ENCODE data around the gene SCRT2. TPM values are rescaled to one million over a fixed set of nuclear protein-coding genes. Genes with fewer than 3 reads are reported as not detected.

SCRT2 gene
- total and polyA plus RNA-seq, 2 of the 8 experiments (the other 6 are each of a cell fraction or from before 2014, with no cell fraction given), result 0.12 to 0.34 TPM

DNA sequence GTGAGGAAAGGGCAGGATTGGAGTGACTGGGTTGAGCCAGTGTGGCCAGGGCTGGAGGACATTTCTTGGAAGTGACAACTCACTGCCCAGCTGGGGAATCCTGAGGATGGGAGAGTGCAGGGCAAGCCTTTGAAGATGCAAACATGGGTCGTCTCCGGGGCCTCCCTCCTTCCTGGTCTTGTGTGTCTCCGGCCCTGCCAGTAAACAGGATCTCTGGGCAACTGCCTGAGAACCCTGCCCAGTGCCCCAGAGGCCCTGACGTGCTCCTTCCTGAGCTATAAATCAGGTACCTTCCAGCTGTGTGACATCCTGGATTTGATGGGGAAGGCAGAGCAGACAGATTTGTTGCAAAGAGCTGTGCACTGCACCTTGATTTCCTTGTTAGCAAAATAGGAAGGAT is 52.6 kb downstream of the SCRT2 start (continued):
- TF ChIP-seq CBX5 (IDR thresholded peaks at IDR 0.05; ENCODE audit: low read depth, low read length), result no peak
- TF ChIP-seq SAP30 (IDR thresholded peaks at IDR 0.05; ENCODE audit: insufficient read depth, insufficient replicate concordance, low read length), result no peak
- TF ChIP-seq CTBP2 (IDR thresholded peaks at IDR 0.05; ENCODE audit: borderline replicate concordance, insufficient read depth, insufficient read length, low read length), result no peak
- no peak for TF ChIP-seq JUND (IDR thresholded peaks at IDR 0.05; ENCODE audit: low read length)
- TF ChIP-seq, protein P1, sequence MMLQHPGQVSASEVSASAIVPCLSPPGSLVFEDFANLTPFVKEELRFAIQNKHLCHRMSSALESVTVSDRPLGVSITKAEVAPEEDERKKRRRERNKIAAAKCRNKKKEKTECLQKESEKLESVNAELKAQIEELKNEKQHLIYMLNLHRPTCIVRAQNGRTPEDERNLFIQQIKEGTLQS (IDR thresholded peaks at IDR 0.05; ENCODE audit: insufficient read depth, low read depth, low read length), result no peak
- TF ChIP-seq SIN3A (conservative IDR thresholded peaks at IDR 0.05 in 1 of 2, IDR thresholded peaks at IDR 0.05 in 1 of 2; ENCODE audit: low read depth in 1 of 2, low read length in 2 of 2), result no peak
- TF ChIP-seq SIX5 (IDR thresholded peaks at IDR 0.05; ENCODE audit: low read depth, low read length), result no peak
